HepG2 (cell line): Measurements from ENCODE around the gene DUSP2. TPM values are rescaled to one million over a fixed set of nuclear protein-coding genes. Genes with fewer than 3 reads are reported as not detected.
A peak's percentile ranks its signal among the peaks of the same experiment; 100 is the strongest.

Source experiments
- AHDC1 ChIP-seq: sonication (generic); formaldehyde crosslinking; IDR thresholded peaks from 2 replicates; pipeline ENCODE4 v1.5.1; 2020; ENCODE audit warnings: mild to moderate bottlenecking, missing genetic modification reagents, borderline replicate concordance
- BHLHE40 ChIP-seq: IDR thresholded peaks from 2 replicates; pipeline ENCODE4 v1.6.1; 2011; ENCODE audit warnings: low read length, improper control_type of control experiment
- DNMT1 ChIP-seq: sonication (generic); formaldehyde crosslinking; IDR thresholded peaks from 2 replicates; pipeline ENCODE4 v1.5.1; 2020; ENCODE audit warnings: mild to moderate bottlenecking, missing genetic modification reagents
- E2F5 ChIP-seq: sonication (generic); formaldehyde crosslinking; conservative IDR thresholded peaks from 2 replicates; pipeline ENCODE4 v1.4.0; 2020; ENCODE audit warnings: missing genetic modification reagents
- JUN ChIP-seq: sonication (generic); formaldehyde crosslinking; IDR thresholded peaks from 2 replicates; pipeline ENCODE4 v1.4.0; 2020; ENCODE audit warnings: mild to moderate bottlenecking, missing genetic modification reagents
- MIER2 ChIP-seq: IDR thresholded peaks from 2 replicates; pipeline ENCODE4 v1.6.1; 2016; ENCODE audit warnings: missing biosample characterization, missing genetic modification reagents
- NCOA1 ChIP-seq: sonication (generic); formaldehyde crosslinking; IDR thresholded peaks from 2 replicates; pipeline ENCODE4 v1.9.0; 2021; ENCODE audit warnings: missing genetic modification reagents
- PBX2 ChIP-seq: IDR thresholded peaks from 2 replicates; pipeline ENCODE4 v1.6.1; 2016; ENCODE audit warnings: control low read depth
- SRSF9 ChIP-seq: fragments of 200-400 bp; formaldehyde crosslinking; IDR thresholded peaks from 2 replicates; pipeline ENCODE4 v1.6.1; 2018; ENCODE audit warnings: borderline replicate concordance, mild to moderate bottlenecking, low read depth, low read length; ENCODE audit not compliant: insufficient read depth, poor library complexity, severe bottlenecking
- ZBTB20 ChIP-seq: sonication (generic); formaldehyde crosslinking; IDR thresholded peaks from 2 replicates; pipeline ENCODE4 v1.8.1; 2023; ENCODE audit warnings: missing genetic modification reagents, low read depth, mild to moderate bottlenecking, borderline replicate concordance
- ZFP37 ChIP-seq: sonication (generic); formaldehyde crosslinking; IDR thresholded peaks from 2 replicates; pipeline ENCODE4 v1.4.0; 2020; ENCODE audit warnings: missing genetic modification reagents, borderline replicate concordance
- ZNF33A ChIP-seq: sonication (generic); formaldehyde crosslinking; IDR thresholded peaks from 2 replicates; pipeline ENCODE4 v1.5.1; 2020; ENCODE audit warnings: missing genetic modification reagents, mild to moderate bottlenecking, moderate library complexity, borderline replicate concordance
- ZNF44 ChIP-seq: sonication (generic); formaldehyde crosslinking; IDR thresholded peaks from 2 replicates; pipeline ENCODE4 v1.5.1; 2020; ENCODE audit warnings: mild to moderate bottlenecking, missing genetic modification reagents
- ZNF691 ChIP-seq: sonication (generic); formaldehyde crosslinking; IDR thresholded peaks from 2 replicates; pipeline ENCODE4 v1.4.0; 2020; ENCODE audit warnings: missing genetic modification reagents, low read depth, mild to moderate bottlenecking, borderline replicate concordance
- ZNF747 ChIP-seq: sonication (generic); formaldehyde crosslinking; IDR thresholded peaks from 2 replicates; pipeline ENCODE4 v1.8.1; 2023; ENCODE audit warnings: missing genetic modification reagents, mild to moderate bottlenecking, borderline replicate concordance
- ZNF768 ChIP-seq: sonication (generic); formaldehyde crosslinking; IDR thresholded peaks from 2 replicates; pipeline ENCODE4 v1.4.0; 2020; ENCODE audit warnings: missing genetic modification reagents
- ZNF841 ChIP-seq: sonication (generic); formaldehyde crosslinking; IDR thresholded peaks from 2 replicates; pipeline ENCODE4 v1.8.1; 2023; ENCODE audit warnings: missing genetic modification reagents, borderline replicate concordance
- ZZZ3 ChIP-seq: sonication (generic); formaldehyde crosslinking; IDR thresholded peaks from 2 replicates; pipeline ENCODE4 v1.4.0; 2020; ENCODE audit warnings: missing genetic modification reagents, mild to moderate bottlenecking, borderline replicate concordance
- polyA plus RNA-seq, 8 experiments: library from polyadenylated mRNA; depleted of rRNA in 3 of 8; stranded (reverse) in 7 of 8; unstranded in 1 of 8; fragments of >200 nt; fragmentation: Illumina TruSeq in 4 of 8; extraction: Trizol in 4 of 8; gene quantifications; 2 replicates each; pipeline versions ENCODE4 v1.2.1 to v1.2.3, GENCODE V29; 2011 to 2016; ENCODE audit warnings: low read depth in 4 of 8, missing spikeins in 1 of 8, mixed read lengths in 1 of 8; ENCODE audit not compliant: insufficient read depth in 1 of 8
- total RNA-seq, 5 experiments: library from RNA; depleted of rRNA; stranded (reverse); fragments of >200 nt; fragmentation: Illumina TruSeq; extraction: Trizol; gene quantifications; 2 replicates each; pipeline ENCODE4 v1.2.3, GENCODE V29; 2016; ENCODE audit warnings: low read depth in 1 of 5

Gene DUSP2
- total and polyA plus RNA-seq, 2 of the 13 experiments (the other 11 are each of a cell fraction or from before 2014, with no cell fraction given) = not detected

- TF ChIP-seq NCOA1 (CRISPR knock-in tag) = no peak
- no peak for TF ChIP-seq ZFP37
- no peak for TF ChIP-seq PBX2
- 0 out of 2 replicates have a peak, but pooled peaks have one; percentile 48 for TF ChIP-seq ZNF691 (CRISPR knock-in tag)
- TF ChIP-seq MIER2 (CRISPR knock-in tag) = no peak
- 0 out of 2 replicates have a peak, but pooled peaks have one; percentile 26 for TF ChIP-seq BHLHE40
- TF ChIP-seq ZBTB20 (CRISPR knock-in tag) = no peak
- TF ChIP-seq AHDC1 = no peak
- no peak for TF ChIP-seq SRSF9
- 0 out of 2 replicates have a peak, but pooled peaks have one; percentile 57 for TF ChIP-seq ZNF747 (CRISPR knock-in tag)
- no peak for TF ChIP-seq ZNF44 (CRISPR knock-in tag)
- no peak for TF ChIP-seq ZZZ3 (CRISPR knock-in tag)
- 0 out of 2 replicates have a peak, but pooled peaks have one; percentile 9 for TF ChIP-seq ZNF768 (CRISPR knock-in tag)
- TF ChIP-seq DNMT1 = 0 out of 2 replicates have a peak, but pooled peaks have one; percentile 55
- TF ChIP-seq ZNF841 = no peak
- TF ChIP-seq ZNF33A (CRISPR knock-in tag) = no peak
- no peak for TF ChIP-seq E2F5 (CRISPR knock-in tag)
- TF ChIP-seq JUN = no peak
Observed at GRCh38 chr2:96116879-96117533, 28.2 kb downstream of the DUSP2 start (continued).
